WTC11 (cell line): ENCODE data around the gene PES1.

Experiments
- ETV6 ChIP-seq: sonication (generic); formaldehyde crosslinking; IDR thresholded peaks from 2 replicates; pipeline ENCODE4 v1.8.1; 2022; ENCODE audit warnings: mild to moderate bottlenecking, missing genetic modification reagents
- FOXP1 ChIP-seq: sonication (generic); formaldehyde crosslinking; IDR thresholded peaks from 2 replicates; pipeline ENCODE4 v1.8.0; 2022; ENCODE audit warnings: missing genetic modification reagents, mild to moderate bottlenecking, moderate library complexity, borderline replicate concordance
- HMGXB4 ChIP-seq: sonication (generic); formaldehyde crosslinking; IDR thresholded peaks from 2 replicates; pipeline ENCODE4 v1.8.1; 2023; ENCODE audit warnings: mild to moderate bottlenecking, moderate library complexity, missing genetic modification reagents
- ZBTB43 ChIP-seq: sonication (generic); formaldehyde crosslinking; IDR thresholded peaks from 2 replicates; pipeline ENCODE4 v1.8.1; 2023; ENCODE audit warnings: mild to moderate bottlenecking, missing genetic modification reagents
- ZNF121 ChIP-seq: sonication (generic); formaldehyde crosslinking; IDR thresholded peaks from 2 replicates; pipeline ENCODE4 v1.8.0; 2023; ENCODE audit warnings: missing genetic modification reagents
- TF ChIP-seq, protein P1 (sequence below): fragments of 200-600 bp; IDR thresholded peaks from 2 replicates; pipeline ENCODE4 v1.8.0; 2022; ENCODE audit warnings: antibody characterized with exemption
- TF ChIP-seq, protein P2 (sequence below): sonication (generic); formaldehyde crosslinking; IDR thresholded peaks from 2 replicates; pipeline ENCODE4 v1.8.1; 2023; ENCODE audit warnings: mild to moderate bottlenecking, missing genetic modification reagents, moderate library complexity

GRCh38 chr22:30640361-30640760, 48.7 kb upstream of the PES1 start:
- TF ChIP-seq, protein P1, sequence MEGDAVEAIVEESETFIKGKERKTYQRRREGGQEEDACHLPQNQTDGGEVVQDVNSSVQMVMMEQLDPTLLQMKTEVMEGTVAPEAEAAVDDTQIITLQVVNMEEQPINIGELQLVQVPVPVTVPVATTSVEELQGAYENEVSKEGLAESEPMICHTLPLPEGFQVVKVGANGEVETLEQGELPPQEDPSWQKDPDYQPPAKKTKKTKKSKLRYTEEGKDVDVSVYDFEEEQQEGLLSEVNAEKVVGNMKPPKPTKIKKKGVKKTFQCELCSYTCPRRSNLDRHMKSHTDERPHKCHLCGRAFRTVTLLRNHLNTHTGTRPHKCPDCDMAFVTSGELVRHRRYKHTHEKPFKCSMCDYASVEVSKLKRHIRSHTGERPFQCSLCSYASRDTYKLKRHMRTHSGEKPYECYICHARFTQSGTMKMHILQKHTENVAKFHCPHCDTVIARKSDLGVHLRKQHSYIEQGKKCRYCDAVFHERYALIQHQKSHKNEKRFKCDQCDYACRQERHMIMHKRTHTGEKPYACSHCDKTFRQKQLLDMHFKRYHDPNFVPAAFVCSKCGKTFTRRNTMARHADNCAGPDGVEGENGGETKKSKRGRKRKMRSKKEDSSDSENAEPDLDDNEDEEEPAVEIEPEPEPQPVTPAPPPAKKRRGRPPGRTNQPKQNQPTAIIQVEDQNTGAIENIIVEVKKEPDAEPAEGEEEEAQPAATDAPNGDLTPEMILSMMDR, result no peak
- TF ChIP-seq ZBTB43 (CRISPR knock-in tag), result no peak
- no peak for TF ChIP-seq HMGXB4 (CRISPR knock-in tag)
- no peak for TF ChIP-seq FOXP1 (CRISPR knock-in tag)
- no peak for TF ChIP-seq ZNF121 (CRISPR knock-in tag)
- no peak for TF ChIP-seq ETV6
- TF ChIP-seq, protein P2, sequence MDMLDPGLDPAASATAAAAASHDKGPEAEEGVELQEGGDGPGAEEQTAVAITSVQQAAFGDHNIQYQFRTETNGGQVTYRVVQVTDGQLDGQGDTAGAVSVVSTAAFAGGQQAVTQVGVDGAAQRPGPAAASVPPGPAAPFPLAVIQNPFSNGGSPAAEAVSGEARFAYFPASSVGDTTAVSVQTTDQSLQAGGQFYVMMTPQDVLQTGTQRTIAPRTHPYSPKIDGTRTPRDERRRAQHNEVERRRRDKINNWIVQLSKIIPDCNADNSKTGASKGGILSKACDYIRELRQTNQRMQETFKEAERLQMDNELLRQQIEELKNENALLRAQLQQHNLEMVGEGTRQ (CRISPR knock-in tag), result no peak
